SK-N-SH (cell line): Measurements from ENCODE around the gene FBN2. TPM values are rescaled to one million over a fixed set of nuclear protein-coding genes. Genes with fewer than 3 reads are reported as not detected.

Experiments used
- CTCF ChIA-PET: fragments of 300-600, 350-600 bp; formaldehyde crosslinking; extraction: SDS; loops from one replicate; lab custom pipeline; 2021; lab: Yijun Ruan, JAX
- POLR2A ChIA-PET: fragments of 350-600 bp; sonication (Branson Sonifier 250); formaldehyde crosslinking; extraction: SDS; loops from one replicate; lab custom pipeline; 2020; ENCODE audit warnings: antibody characterized with exemption, inconsistent platforms; lab: Yijun Ruan, JAX
- DNase-seq: peaks from one replicate; pipeline ENCODE4 v3.0.0; 2012
- H2AFZ ChIP-seq: fragments of 200-600 bp; sonication (generic); 2 replicates; pipeline ENCODE4 v1.8.1; 2016; ENCODE audit warnings: antibody characterized with exemption, mild to moderate bottlenecking, low read depth
- H3F3A ChIP-seq: fragments of 200-600 bp; sonication (generic); replicated peaks from 2 replicates; pipeline ENCODE3; 2016; ENCODE audit warnings: antibody characterized with exemption, mild to moderate bottlenecking; ENCODE audit not compliant: insufficient read depth
- H3K27ac ChIP-seq, 2 experiments: fragments of 200-500 bp in 1 of 2; fragments of 200-600 bp in 1 of 2; sonication (Bioruptor generic) in 1 of 2; sonication (generic), shearing (Covaris generic) in 1 of 2; 2 replicates each; pipeline versions ENCODE4 v1.5.1 to v1.6.1; 2014 to 2016; ENCODE audit warnings: low read depth in 2 of 2, inconsistent platforms in 1 of 2, low read length in 1 of 2, mild to moderate bottlenecking in 1 of 2, mixed read lengths in 1 of 2
- H3K27me3 ChIP-seq: fragments of 200-600 bp; sonication (generic), shearing (Covaris generic); 2 replicates; pipeline ENCODE4 v1.6.1; 2016; ENCODE audit warnings: mixed run types; ENCODE audit not compliant: insufficient read depth
- H3K36me3 ChIP-seq, 2 experiments: fragments of 200-500 bp in 1 of 2; fragments of 200-600 bp in 1 of 2; sonication (Bioruptor generic) in 1 of 2; sonication (generic) in 1 of 2; replicated peaks in 1 of 2; 2 replicates each; pipeline versions ENCODE3 to v1.5.1; 2014 to 2016; ENCODE audit warnings: low read length in 1 of 2, mild to moderate bottlenecking in 1 of 2; ENCODE audit not compliant: insufficient read depth in 2 of 2, control insufficient read depth in 1 of 2
- H3K4me1 ChIP-seq, 2 experiments: fragments of 200-500 bp in 1 of 2; fragments of 200-600 bp in 1 of 2; sonication (Bioruptor generic) in 1 of 2; sonication (generic), shearing (Covaris generic) in 1 of 2; 2 replicates each; pipeline versions ENCODE4 v1.5.1 to v1.6.1; 2014 to 2016; ENCODE audit warnings: low read depth in 1 of 2, low read length in 1 of 2, mixed run types in 1 of 2; ENCODE audit not compliant: insufficient read depth in 2 of 2, control insufficient read depth in 1 of 2
- H3K4me2 ChIP-seq: fragments of 200-600 bp; sonication (generic), shearing (Covaris generic); 2 replicates; pipeline ENCODE4 v1.6.1; 2017; ENCODE audit warnings: mixed run types
- H3K4me3 ChIP-seq, 2 experiments: fragments of 200-500 bp in 1 of 2; fragments of 200-600 bp in 1 of 2; sonication (Bioruptor generic) in 1 of 2; sonication (generic), shearing (Covaris generic) in 1 of 2; 2 replicates each; pipeline versions ENCODE4 v1.5.1 to v1.8.1; 2014 to 2016; ENCODE audit warnings: low read depth in 2 of 2, inconsistent platforms in 1 of 2, low read length in 1 of 2, mild to moderate bottlenecking in 1 of 2, mixed read lengths in 1 of 2, moderate library complexity in 1 of 2
- H3K79me2 ChIP-seq: fragments of 200-600 bp; sonication (generic); 2 replicates; pipeline ENCODE4 v1.8.1; 2017; ENCODE audit warnings: mild to moderate bottlenecking; ENCODE audit not compliant: insufficient read depth
- H3K9ac ChIP-seq: fragments of 200-600 bp; sonication (generic); 2 replicates; pipeline ENCODE4 v1.6.1; 2017; ENCODE audit warnings: mixed run types
- H3K9me2 ChIP-seq: fragments of 200-600 bp; sonication (generic); 2 replicates; pipeline ENCODE4 v1.6.1; 2017; ENCODE audit warnings: mixed run types
- H3K9me3 ChIP-seq: fragments of 200-600 bp; sonication (generic); 2 replicates; pipeline ENCODE4 v1.6.1; 2017; ENCODE audit warnings: mixed run types, mild to moderate bottlenecking, moderate library complexity
- H4K20me1 ChIP-seq: fragments of 200-600 bp; sonication (generic); 2 replicates; pipeline ENCODE4 v1.6.1; 2017; ENCODE audit warnings: mild to moderate bottlenecking, mixed run types; ENCODE audit not compliant: insufficient read depth
- CHD2 ChIP-seq: fragments of 150-350 bp; IDR thresholded peaks from 2 replicates; pipeline ENCODE4 v1.6.1; 2018; ENCODE audit warnings: low read length; ENCODE audit not compliant: partially characterized antibody
- ELF1 ChIP-seq: IDR thresholded peaks from 2 replicates; pipeline ENCODE4 v1.4.0; 2012
- EP300 ChIP-seq, 2 experiments: IDR thresholded peaks; 2 replicates each; pipeline versions ENCODE4 v1.4.0 to v1.6.1; 2012; ENCODE audit warnings: borderline replicate concordance in 1 of 2, low read depth in 1 of 2, low read length in 1 of 2
- EZH2phosphoT487 ChIP-seq: fragments of 200-600 bp; sonication (generic); IDR thresholded peaks from 2 replicates; pipeline ENCODE4 v1.6.1; 2017; ENCODE audit warnings: low read depth, mixed run types, mild to moderate bottlenecking, antibody characterized with exemption, moderate library complexity, borderline replicate concordance
- FOSL2 ChIP-seq: IDR thresholded peaks from 2 replicates; pipeline ENCODE4 v1.4.0; 2012; ENCODE audit warnings: low read depth, mild to moderate bottlenecking, moderate library complexity, borderline replicate concordance
- FOXJ3 ChIP-seq: sonication (generic); formaldehyde crosslinking; IDR thresholded peaks from 2 replicates; pipeline ENCODE4 v1.5.1; 2020; ENCODE audit warnings: mild to moderate bottlenecking, missing genetic modification reagents
- FOXM1 ChIP-seq: IDR thresholded peaks from 2 replicates; pipeline ENCODE4 v1.4.0; 2012; ENCODE audit warnings: low read depth, mild to moderate bottlenecking
- GABPA ChIP-seq: IDR thresholded peaks from 2 replicates; pipeline ENCODE4 v1.4.0; 2012; ENCODE audit warnings: low read depth, mild to moderate bottlenecking
- GATA2 ChIP-seq: sonication (generic); formaldehyde crosslinking; IDR thresholded peaks from 2 replicates; pipeline ENCODE4 v1.5.0; 2020; ENCODE audit warnings: mild to moderate bottlenecking, missing genetic modification reagents
- MEF2A ChIP-seq: IDR thresholded peaks from 2 replicates; pipeline ENCODE4 v1.4.0; 2012; ENCODE audit warnings: low read depth, borderline replicate concordance
- MXI1 ChIP-seq: IDR thresholded peaks from 2 replicates; pipeline ENCODE4 v1.6.1; 2012; ENCODE audit warnings: mild to moderate bottlenecking, low read depth, low read length, improper control_type of control experiment
- NRF1 ChIP-seq: IDR thresholded peaks from 2 replicates; pipeline ENCODE4 v1.6.1; 2012; ENCODE audit warnings: low read depth, mild to moderate bottlenecking, low read length
- RFX5 ChIP-seq: IDR thresholded peaks from 2 replicates; pipeline ENCODE4 v1.6.1; 2012; ENCODE audit warnings: mild to moderate bottlenecking, improper control_type of control experiment, low read length
- TEAD4 ChIP-seq: IDR thresholded peaks from 2 replicates; pipeline ENCODE4 v1.4.0; 2012; ENCODE audit warnings: mild to moderate bottlenecking, borderline replicate concordance; ENCODE audit not compliant: insufficient read depth
- YY1 ChIP-seq: IDR thresholded peaks from 2 replicates; pipeline ENCODE4 v1.4.0; 2012; ENCODE audit warnings: low read depth, mild to moderate bottlenecking
- whole genome bisulfite sequencing: methylation state at CpG from one replicate; pipeline ENCODE4 v1.1.6; 2017; ENCODE audit warnings: low lambda C conversion rate; 5-methylcytosine and 5-hydroxymethylcytosine counted together
- polyA plus RNA-seq, 3 experiments: library from polyadenylated mRNA; depleted of rRNA; stranded (reverse); fragments of >200 nt; gene quantifications; 2 replicates each; pipeline ENCODE4 v1.2.3, GENCODE V29; 2012
- TF ChIP-seq, protein P1 (sequence below): IDR thresholded peaks from 2 replicates; pipeline ENCODE4; 2012
- TF ChIP-seq, protein P2 (sequence below): fragments of 150-350 bp; IDR thresholded peaks from 2 replicates; pipeline ENCODE4 v1.6.1; 2017; ENCODE audit warnings: antibody characterized with exemption, low read length, low read depth, borderline replicate concordance
- TF ChIP-seq, protein P3 (sequence below): IDR thresholded peaks from 2 replicates; pipeline ENCODE4 v1.4.0; 2012; ENCODE audit warnings: low read depth, borderline replicate concordance
- TF ChIP-seq, protein P4 (sequence below): IDR thresholded peaks from 2 replicates; pipeline ENCODE4 v1.4.0; 2012; ENCODE audit warnings: low read depth
- TF ChIP-seq, protein P5 (sequence below): IDR thresholded peaks from 2 replicates; pipeline ENCODE4 v1.4.0; 2012; ENCODE audit warnings: low read depth, borderline replicate concordance

Gene FBN2
- polyA plus RNA-seq, 1 of the 3 experiments (the other 2 are of a cell fraction), result 2.2 TPM

DNA sequence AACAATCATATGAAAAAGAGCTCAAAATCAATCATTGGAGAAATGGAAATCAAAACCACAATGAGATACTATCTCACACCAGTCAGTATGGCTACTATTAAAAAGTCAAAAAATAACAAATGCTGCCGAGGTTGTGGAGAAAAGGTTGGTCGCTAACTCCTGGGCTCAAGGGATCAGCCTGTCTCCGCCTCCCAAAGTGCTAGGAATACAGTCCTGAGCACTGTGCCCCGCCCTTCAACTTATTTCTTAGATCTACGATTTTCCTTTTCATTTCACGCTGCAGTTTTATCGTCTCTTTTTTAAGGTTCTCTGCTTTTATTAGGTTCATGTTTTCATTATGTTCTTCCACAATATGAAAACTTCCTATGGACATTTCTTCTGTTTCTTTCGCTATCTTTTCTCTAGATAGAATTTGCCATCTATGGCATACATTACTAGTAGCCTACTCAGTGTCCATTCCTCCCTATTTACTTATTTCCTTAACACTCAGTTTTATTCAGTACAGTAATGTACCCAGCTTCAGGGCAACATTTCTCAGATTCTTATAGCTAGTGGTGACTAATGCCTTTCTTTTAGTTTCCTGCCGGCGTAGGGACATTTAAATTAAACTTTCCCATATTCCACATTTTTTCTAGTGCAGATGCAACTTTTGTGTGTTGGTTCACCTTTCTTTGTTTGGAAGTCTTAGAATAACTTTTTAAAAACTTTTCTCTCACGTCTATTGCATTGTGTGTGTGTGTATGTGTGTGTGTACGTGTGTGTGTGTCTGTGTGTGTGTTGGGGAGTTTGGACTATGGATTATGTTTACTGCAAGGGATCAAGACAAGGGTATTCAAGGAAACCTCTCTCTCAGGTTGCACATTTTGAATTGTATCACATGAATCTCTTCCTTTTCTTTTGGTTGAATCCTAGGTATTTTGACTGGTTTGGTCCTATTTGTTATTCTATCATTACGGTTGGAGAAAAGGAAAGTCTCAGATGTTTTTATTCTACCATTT is 21.6 kb upstream of the FBN2 start:
- Histone ChIP-seq H3K4me2 (peak overlapping the region; percentile 36), H3K27ac (peak overlapping the region in 1 of 2 experiments; percentile 2; a peak in 1 of 4 replicates), H3K9me2 (no peaks in the 10 kb centered on the region), H2AFZ (peak overlapping the region; percentile 44; the same call in 1 of the 2 replicates), H4K20me1 (no peaks in the 10 kb centered on the region), H3K4me1 (no peaks in the 10 kb centered on the region), H3K4me3 (peak overlapping the region; percentile 15 to 34; a peak in 2 of 4 replicates), H3K9me3 (no peaks in the 10 kb centered on the region), H3K36me3 (no peaks in the 10 kb centered on the region), H3K79me2 (no peaks in the 10 kb centered on the region), H3K27me3 (no peaks in the 10 kb centered on the region), H3K9ac (no peak overlapping the region), H3F3A (no peaks in the 10 kb centered on the region)
- ChIA-PET CTCF (no interaction called here), POLR2A (no interaction called here)
- DNase-seq, result no peak
- WGBS, result 10% methylated on average over 13 of the region's 13 CpGs
- TF ChIP-seq GABPA (no peak), MXI1 (no peak), ELF1 (no peak), CHD2 (no peak), YY1 (no peak)
- TF ChIP-seq, protein P1, sequence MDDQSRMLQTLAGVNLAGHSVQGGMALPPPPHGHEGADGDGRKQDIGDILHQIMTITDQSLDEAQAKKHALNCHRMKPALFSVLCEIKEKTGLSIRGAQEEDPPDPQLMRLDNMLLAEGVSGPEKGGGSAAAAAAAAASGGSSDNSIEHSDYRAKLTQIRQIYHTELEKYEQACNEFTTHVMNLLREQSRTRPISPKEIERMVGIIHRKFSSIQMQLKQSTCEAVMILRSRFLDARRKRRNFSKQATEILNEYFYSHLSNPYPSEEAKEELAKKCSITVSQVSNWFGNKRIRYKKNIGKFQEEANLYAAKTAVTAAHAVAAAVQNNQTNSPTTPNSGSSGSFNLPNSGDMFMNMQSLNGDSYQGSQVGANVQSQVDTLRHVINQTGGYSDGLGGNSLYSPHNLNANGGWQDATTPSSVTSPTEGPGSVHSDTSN, result no peak
- TF ChIP-seq, protein P2, sequence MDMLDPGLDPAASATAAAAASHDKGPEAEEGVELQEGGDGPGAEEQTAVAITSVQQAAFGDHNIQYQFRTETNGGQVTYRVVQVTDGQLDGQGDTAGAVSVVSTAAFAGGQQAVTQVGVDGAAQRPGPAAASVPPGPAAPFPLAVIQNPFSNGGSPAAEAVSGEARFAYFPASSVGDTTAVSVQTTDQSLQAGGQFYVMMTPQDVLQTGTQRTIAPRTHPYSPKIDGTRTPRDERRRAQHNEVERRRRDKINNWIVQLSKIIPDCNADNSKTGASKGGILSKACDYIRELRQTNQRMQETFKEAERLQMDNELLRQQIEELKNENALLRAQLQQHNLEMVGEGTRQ, result no peak

DNA sequence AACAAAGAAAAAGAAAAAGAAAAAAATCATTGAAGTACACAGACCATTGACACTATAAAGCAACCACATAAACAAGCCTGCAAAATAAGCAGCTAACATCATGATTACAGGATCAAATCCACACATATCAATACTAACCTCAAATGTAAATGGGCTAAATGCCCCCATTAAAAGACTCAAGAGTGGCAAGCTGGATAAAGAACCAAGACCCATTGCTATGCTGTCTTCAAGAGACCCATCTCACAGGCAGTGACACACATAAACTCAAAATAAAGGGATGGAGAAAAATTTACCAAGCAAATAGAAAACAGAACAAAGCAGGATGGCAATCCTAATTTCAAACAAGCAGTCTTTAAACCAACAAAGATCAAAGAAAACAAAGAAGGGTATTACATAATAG is 15.7 kb upstream of the FBN2 start:
- H2AFZ ChIP-seq, result no peak overlapping the region
- TF ChIP-seq YY1 (no peak), MEF2A (no peak), NRF1 (no peak), EZH2phosphoT487 (no peak), CHD2 (no peak), EP300 (IDR thresholded peaks at IDR 0.05; ENCODE audit: borderline replicate concordance in 1 of 2, low read depth in 1 of 2, low read length in 1 of 2) (no peak), RFX5 (no peak), TEAD4 (no peak), FOSL2 (no peak), FOXM1 (no peak), FOXJ3 (CRISPR knock-in tag) (no peak), GATA2 (CRISPR knock-in tag) (no peak)
- TF ChIP-seq, protein P3, sequence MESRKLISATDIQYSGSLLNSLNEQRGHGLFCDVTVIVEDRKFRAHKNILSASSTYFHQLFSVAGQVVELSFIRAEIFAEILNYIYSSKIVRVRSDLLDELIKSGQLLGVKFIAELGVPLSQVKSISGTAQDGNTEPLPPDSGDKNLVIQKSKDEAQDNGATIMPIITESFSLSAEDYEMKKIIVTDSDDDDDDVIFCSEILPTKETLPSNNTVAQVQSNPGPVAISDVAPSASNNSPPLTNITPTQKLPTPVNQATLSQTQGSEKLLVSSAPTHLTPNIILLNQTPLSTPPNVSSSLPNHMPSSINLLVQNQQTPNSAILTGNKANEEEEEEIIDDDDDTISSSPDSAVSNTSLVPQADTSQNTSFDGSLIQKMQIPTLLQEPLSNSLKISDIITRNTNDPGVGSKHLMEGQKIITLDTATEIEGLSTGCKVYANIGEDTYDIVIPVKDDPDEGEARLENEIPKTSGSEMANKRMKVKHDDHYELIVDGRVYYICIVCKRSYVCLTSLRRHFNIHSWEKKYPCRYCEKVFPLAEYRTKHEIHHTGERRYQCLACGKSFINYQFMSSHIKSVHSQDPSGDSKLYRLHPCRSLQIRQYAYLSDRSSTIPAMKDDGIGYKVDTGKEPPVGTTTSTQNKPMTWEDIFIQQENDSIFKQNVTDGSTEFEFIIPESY, result no peak
- TF ChIP-seq, protein P1, result no peak
- TF ChIP-seq, protein P4, sequence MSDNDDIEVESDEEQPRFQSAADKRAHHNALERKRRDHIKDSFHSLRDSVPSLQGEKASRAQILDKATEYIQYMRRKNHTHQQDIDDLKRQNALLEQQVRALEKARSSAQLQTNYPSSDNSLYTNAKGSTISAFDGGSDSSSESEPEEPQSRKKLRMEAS, result no peak
- TF ChIP-seq, protein P5, sequence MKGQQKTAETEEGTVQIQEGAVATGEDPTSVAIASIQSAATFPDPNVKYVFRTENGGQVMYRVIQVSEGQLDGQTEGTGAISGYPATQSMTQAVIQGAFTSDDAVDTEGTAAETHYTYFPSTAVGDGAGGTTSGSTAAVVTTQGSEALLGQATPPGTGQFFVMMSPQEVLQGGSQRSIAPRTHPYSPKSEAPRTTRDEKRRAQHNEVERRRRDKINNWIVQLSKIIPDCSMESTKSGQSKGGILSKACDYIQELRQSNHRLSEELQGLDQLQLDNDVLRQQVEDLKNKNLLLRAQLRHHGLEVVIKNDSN, result no peak
- TF ChIP-seq, all 33 proteins: peak for 0

More for the DNA sequence above, 15.7 kb upstream of the FBN2 start:
- no peaks in the 10 kb centered on the region for H4K20me1 ChIP-seq
- H3K36me3 ChIP-seq, result no peaks in the 10 kb centered on the region
- no peaks in the 10 kb centered on the region for H3K79me2 ChIP-seq
- H3K9ac ChIP-seq, result no peak overlapping the region
- H3K4me2 ChIP-seq, result no peak overlapping the region
- H3K4me3 ChIP-seq, result no peak overlapping the region
- no peaks in the 10 kb centered on the region for H3K4me1 ChIP-seq
- no peaks in the 10 kb centered on the region for H3K9me3 ChIP-seq
- no peak for DNase-seq
- H3K9me2 ChIP-seq, result no peaks in the 10 kb centered on the region; the same call in 1 of the 2 replicates
- ChIA-PET POLR2A (no interaction called here), CTCF (no interaction called here)
- H3K27ac ChIP-seq, result no peak overlapping the region
- no peaks in the 10 kb centered on the region for H3K27me3 ChIP-seq
- H3F3A ChIP-seq, result no peaks in the 10 kb centered on the region
